OCI-LY3 (cell line): ENCODE results near the gene HOPX.

Experiments used
- H2AFZ ChIP-seq: fragments of 200-600, 300-600 bp; shearing (Covaris generic); 2 replicates; pipeline ENCODE4 v1.6.0; 2014; ENCODE audit warnings: antibody characterized with exemption, low read depth, low read length
- H3K27ac ChIP-seq: fragments of 200-600, 300-600 bp; sonication (generic); 2 replicates; pipeline ENCODE4 v1.5.1; 2014; ENCODE audit warnings: mild to moderate bottlenecking, low read length, moderate library complexity, mixed read lengths
- H3K27me3 ChIP-seq: fragments of 200-600, 300-600 bp; sonication (generic); 2 replicates; pipeline ENCODE4 v1.6.1; 2014; ENCODE audit warnings: low read depth, low read length, mixed read lengths
- H3K36me3 ChIP-seq: fragments of 200-600, 300-600 bp; sonication (generic); replicated peaks from 2 replicates; pipeline ENCODE3; 2014; ENCODE audit warnings: low read depth, low read length, mixed read lengths
- H3K4me1 ChIP-seq: fragments of 300-600, 200-600 bp; sonication (generic); 2 replicates; pipeline ENCODE4 v1.6.1; 2014; ENCODE audit warnings: low read length, mixed read lengths
- H3K4me2 ChIP-seq: fragments of 200-600, 300-600 bp; sonication (generic); 2 replicates; pipeline ENCODE4 v1.6.1; 2014; ENCODE audit warnings: low read length, mixed read lengths
- H3K4me3 ChIP-seq: fragments of 300-600, 200-600 bp; sonication (generic); 2 replicates; pipeline ENCODE4 v1.5.1; 2014; ENCODE audit warnings: antibody characterized with exemption, mild to moderate bottlenecking, low read length, moderate library complexity
- H3K79me2 ChIP-seq: fragments of 300-600, 200-600 bp; shearing (Covaris generic); 2 replicates; pipeline ENCODE4 v1.6.1; 2014; ENCODE audit warnings: mild to moderate bottlenecking, low read length, mixed read lengths
- H3K9ac ChIP-seq: fragments of 300-600, 200-600 bp; shearing (Covaris generic); 2 replicates; pipeline ENCODE4 v1.6.0; 2014; ENCODE audit warnings: mild to moderate bottlenecking, low read length, moderate library complexity
- H3K9me3 ChIP-seq: fragments of 200-600, 300-600 bp; shearing (Covaris generic); 2 replicates; pipeline ENCODE4 v1.6.1; 2014; ENCODE audit warnings: low read length, mixed read lengths; ENCODE audit not compliant: insufficient read depth
- H4K20me1 ChIP-seq: fragments of 200-600, 300-600 bp; sonication (generic); 2 replicates; pipeline ENCODE4 v1.6.1; 2016; ENCODE audit warnings: low read length, mixed read lengths; ENCODE audit not compliant: insufficient read depth
- EZH2phosphoT487 ChIP-seq: fragments of 200-600 bp; shearing (Covaris generic); IDR thresholded peaks from 2 replicates; pipeline ENCODE4 v1.6.1; 2018; ENCODE audit warnings: antibody characterized with exemption, mixed run types, low read depth
- TF ChIP-seq, protein P1 (sequence below): fragments of 200-600, 300-600 bp; sonication (generic); IDR thresholded peaks from 2 replicates; pipeline ENCODE4 v1.5.1; 2014; ENCODE audit warnings: antibody characterized with exemption, low read length, low read depth

HOPX gene

GRCh38 chr4:56723659-56724230, 42.6 kb upstream of the HOPX start:
- H3K27me3 ChIP-seq = peaks cover 18% of the 10 kb centered on the region
- H3K27ac ChIP-seq = no peak overlapping the region
- H3K9me3 ChIP-seq = no peaks in the 10 kb centered on the region
- H3K4me2 ChIP-seq = no peak overlapping the region
- H3K79me2 ChIP-seq = no peaks in the 10 kb centered on the region
- no peak overlapping the region for H3K9ac ChIP-seq
- no peak overlapping the region for H3K4me3 ChIP-seq
- H3K4me1 ChIP-seq = no peaks in the 10 kb centered on the region
- no peak for TF ChIP-seq EZH2phosphoT487
- TF ChIP-seq, protein P1, sequence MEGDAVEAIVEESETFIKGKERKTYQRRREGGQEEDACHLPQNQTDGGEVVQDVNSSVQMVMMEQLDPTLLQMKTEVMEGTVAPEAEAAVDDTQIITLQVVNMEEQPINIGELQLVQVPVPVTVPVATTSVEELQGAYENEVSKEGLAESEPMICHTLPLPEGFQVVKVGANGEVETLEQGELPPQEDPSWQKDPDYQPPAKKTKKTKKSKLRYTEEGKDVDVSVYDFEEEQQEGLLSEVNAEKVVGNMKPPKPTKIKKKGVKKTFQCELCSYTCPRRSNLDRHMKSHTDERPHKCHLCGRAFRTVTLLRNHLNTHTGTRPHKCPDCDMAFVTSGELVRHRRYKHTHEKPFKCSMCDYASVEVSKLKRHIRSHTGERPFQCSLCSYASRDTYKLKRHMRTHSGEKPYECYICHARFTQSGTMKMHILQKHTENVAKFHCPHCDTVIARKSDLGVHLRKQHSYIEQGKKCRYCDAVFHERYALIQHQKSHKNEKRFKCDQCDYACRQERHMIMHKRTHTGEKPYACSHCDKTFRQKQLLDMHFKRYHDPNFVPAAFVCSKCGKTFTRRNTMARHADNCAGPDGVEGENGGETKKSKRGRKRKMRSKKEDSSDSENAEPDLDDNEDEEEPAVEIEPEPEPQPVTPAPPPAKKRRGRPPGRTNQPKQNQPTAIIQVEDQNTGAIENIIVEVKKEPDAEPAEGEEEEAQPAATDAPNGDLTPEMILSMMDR = no peak
- no peaks in the 10 kb centered on the region for H4K20me1 ChIP-seq
- no peak overlapping the region for H2AFZ ChIP-seq
- no peaks in the 10 kb centered on the region for H3K36me3 ChIP-seq

- no peak overlapping the region for H2AFZ ChIP-seq
- no peaks in the 10 kb centered on the region for H3K36me3 ChIP-seq
- no peaks in the 10 kb centered on the region for H4K20me1 ChIP-seq
- H3K9ac ChIP-seq = no peak overlapping the region
- H3K4me3 ChIP-seq = no peak overlapping the region
- no peak overlapping the region for H3K4me2 ChIP-seq
- H3K27me3 ChIP-seq = peaks cover 18% of the 10 kb centered on the region
- no peak overlapping the region for H3K27ac ChIP-seq
- H3K79me2 ChIP-seq = no peaks in the 10 kb centered on the region
- H3K9me3 ChIP-seq = no peaks in the 10 kb centered on the region
- H3K4me1 ChIP-seq = no peaks in the 10 kb centered on the region
- no peak for TF ChIP-seq EZH2phosphoT487
- TF ChIP-seq, protein P1 = no peak
These were observed 42.1 kb upstream of the HOPX start for GRCh38 chr4:56723201-56723605.

DNA sequence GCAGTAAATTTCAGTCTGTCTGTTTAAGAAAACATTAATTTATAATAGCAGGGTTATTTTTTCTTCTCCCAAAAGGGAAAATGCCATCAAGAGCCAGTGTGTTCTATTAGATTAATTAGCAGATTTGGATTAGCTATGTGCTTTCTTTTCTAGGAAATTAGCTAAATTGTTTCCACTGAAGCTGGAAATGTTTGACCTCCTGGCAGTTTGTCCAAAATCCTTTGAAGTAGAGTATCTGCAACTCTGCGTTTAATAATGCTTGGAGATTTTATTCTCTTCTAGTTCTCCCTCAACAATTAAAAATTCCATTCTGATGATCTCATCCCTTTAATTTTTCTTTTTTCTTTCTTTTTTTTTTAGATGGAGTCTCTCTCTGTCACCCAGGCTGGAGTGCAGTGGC, 27.1 kb upstream of the HOPX start:
- no peak for TF ChIP-seq EZH2phosphoT487
- TF ChIP-seq, protein P1 = no peak
- Histone ChIP-seq H2AFZ (no peak overlapping the region), H3K9me3 (no peaks in the 10 kb centered on the region), H3K27me3 (peaks cover 3% of the 10 kb centered on the region; the same call in 1 of the 2 replicates), H3K27ac (no peak overlapping the region), H4K20me1 (no peaks in the 10 kb centered on the region), H3K9ac (no peak overlapping the region), H3K4me3 (no peak overlapping the region), H3K4me2 (no peak overlapping the region), H3K79me2 (no peaks in the 10 kb centered on the region), H3K36me3 (no peaks in the 10 kb centered on the region), H3K4me1 (no peaks in the 10 kb centered on the region)

DNA sequence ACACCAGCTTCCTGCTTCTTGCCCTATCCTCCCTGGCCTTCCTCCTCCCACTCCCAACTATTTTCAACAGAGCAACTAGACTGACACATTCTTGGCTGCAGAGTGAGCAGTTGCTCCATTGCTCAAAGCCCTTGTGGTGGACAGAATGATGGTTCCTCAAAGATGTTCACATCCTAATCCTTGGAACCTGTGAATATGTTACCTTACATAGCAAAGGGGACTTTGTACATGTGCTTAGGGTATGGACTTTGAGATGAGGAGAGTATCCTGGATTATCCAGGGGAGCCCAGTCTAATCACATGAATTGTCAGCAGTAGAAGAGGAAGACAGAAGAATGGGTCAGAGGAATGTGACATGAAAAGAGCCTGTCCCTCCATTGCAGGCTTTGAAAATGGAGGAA, 24.9 kb upstream of the HOPX start:
- Histone ChIP-seq H3K9ac (no peak overlapping the region), H3K79me2 (no peaks in the 10 kb centered on the region), H3K4me2 (no peak overlapping the region), H3K27me3 (peaks cover 3% of the 10 kb centered on the region; the same call in 1 of the 2 replicates), H3K9me3 (no peaks in the 10 kb centered on the region), H3K4me1 (no peaks in the 10 kb centered on the region), H3K36me3 (no peaks in the 10 kb centered on the region), H2AFZ (no peak overlapping the region), H3K27ac (no peak overlapping the region), H4K20me1 (no peaks in the 10 kb centered on the region), H3K4me3 (no peak overlapping the region)
- TF ChIP-seq EZH2phosphoT487 = no peak
- TF ChIP-seq, protein P1 = no peak
